Natural killer cell (primary cell): ENCODE measurements around the gene ROR1. TPM values are rescaled to one million over a fixed set of nuclear protein-coding genes. Genes with fewer than 3 reads are reported as not detected.

ENCODE experiments used
- ATAC-seq, 3 donors: fragments of 150-1000 bp in 2 of 3; fragments of 200-7000 bp in 1 of 3; cut with Tn5 transposase; 1 replicate in 1 of 3; 2 replicates in 2 of 3; pipeline ENCODE4 v1.10.0; 2021; ENCODE audit warnings: mild to moderate bottlenecking in 2 of 3, moderate library complexity in 2 of 3
- DNase-seq, 2 donors: peaks; one replicate each; pipeline versions ENCODE4 v3.0.0 to v3.0.0-alpha.2; 2013 to 2021; ENCODE audit warnings: mixed read lengths in 1 of 2
- H3K27ac ChIP-seq: one replicate; pipeline ENCODE4 v1.5.1; 2013; ENCODE audit warnings: mild to moderate bottlenecking, low read length
- H3K27me3 ChIP-seq: one replicate; pipeline ENCODE4 v1.6.1; 2013; ENCODE audit warnings: low read length; ENCODE audit not compliant: control insufficient read depth, insufficient read depth
- H3K36me3 ChIP-seq: one replicate; pipeline ENCODE4 v1.6.1; 2013; ENCODE audit warnings: low read length; ENCODE audit not compliant: control insufficient read depth, insufficient read depth
- H3K4me1 ChIP-seq: one replicate; pipeline ENCODE4 v1.6.1; 2013; ENCODE audit warnings: low read length; ENCODE audit not compliant: control insufficient read depth, insufficient read depth
- H3K4me3 ChIP-seq: one replicate; pipeline ENCODE4 v1.5.1; 2013; ENCODE audit warnings: low read length
- H3K9me3 ChIP-seq: one replicate; pipeline ENCODE4 v1.6.1; 2013; ENCODE audit warnings: low read length; ENCODE audit not compliant: control insufficient read depth, insufficient read depth
- H3K27ac Mint-ChIP-seq, 2 donors: one replicate each; pipeline ENCODE4 v1.8.0; 2022; ENCODE audit warnings: mild to moderate bottlenecking in 2 of 2, mixed read lengths in 2 of 2, moderate library complexity in 1 of 2
- H3K27me3 Mint-ChIP-seq, 2 donors: one replicate each; pipeline ENCODE4 v1.8.0; 2022; ENCODE audit warnings: low read depth in 2 of 2, mixed read lengths in 2 of 2
- H3K36me3 Mint-ChIP-seq: one replicate; pipeline ENCODE4 v1.8.0; 2022; ENCODE audit warnings: mixed read lengths
- H3K4me1 Mint-ChIP-seq, 2 donors: one replicate each; pipeline ENCODE4 v1.8.0; 2022; ENCODE audit warnings: mixed read lengths in 2 of 2
- H3K4me3 Mint-ChIP-seq: one replicate; pipeline ENCODE4 v1.8.0; 2022; ENCODE audit warnings: mild to moderate bottlenecking, moderate library complexity, mixed read lengths
- H3K9me3 Mint-ChIP-seq, 2 donors: one replicate each; pipeline ENCODE4 v1.8.0; 2022; ENCODE audit warnings: mixed read lengths in 2 of 2
- CTCF ChIP-seq: fragments of 200-600 bp; IDR thresholded peaks from one replicate; pipeline ENCODE4 v1.8.0; 2022; ENCODE audit warnings: antibody characterized with exemption
- WGBS: methylation state at CpG from one replicate; pipeline ENCODE4 v1.1.7; 2013; ENCODE audit warnings: missing lambda C conversion rate; ENCODE audit not compliant: insufficient coverage; 5-methylcytosine and 5-hydroxymethylcytosine counted together
- intact Hi-C: fragments of 100-400 bp; cut with micrococcal nuclease; formaldehyde crosslinking; loops from one replicate; pipeline ENCODE4 v1.14.2; 2022
- total RNA-seq, 4 donors: library from RNA; stranded (reverse); fragments of 120-200 nt in 1 of 4; gene quantifications; one replicate each; pipeline versions ENCODE4 v1.2.3 to v1.2.4, GENCODE V29; 2013 to 2022

Gene ROR1
- total RNA-seq, 3 donors from 2014 or later (not counting 1 experiment from before 2014, with no cell fraction given): 0.05 to 0.35 (median 0.27) TPM

- ATAC-seq: no peak
- Histone ChIP-seq H3K36me3 (no peaks in the 10 kb centered on the region), H3K27me3 (no peaks in the 10 kb centered on the region), H3K4me3 (no peak overlapping the region), H3K27ac (no peak overlapping the region), H3K9me3 (peaks cover 5% of the 10 kb centered on the region), H3K4me1 (peaks cover 8% of the 10 kb centered on the region)
- Mint-ChIP-seq H3K9me3 (no peaks in the 10 kb centered on the region), H3K4me1 (peaks cover 35 to 45% of the 10 kb centered on the region in 2 donors), H3K4me3 (no peak overlapping the region), H3K27me3 (peaks cover under 1 to 2% of the 10 kb centered on the region in 2 donors), H3K27ac (no peak overlapping the region), H3K36me3 (no peaks in the 10 kb centered on the region)
- DNase-seq: no peak
- intact Hi-C loops: no loop called here
- TF ChIP-seq CTCF: no peak
These were observed 30.0 kb upstream of the ROR1 start for GRCh38 chr1:63743781-63744180.

- 75% methylated on average over 12 of the region's 12 CpGs for WGBS
- H3K27ac Mint-ChIP-seq: peak overlapping the region in 1 of 2 donors; percentile 32
These were observed 27.5 kb upstream of the ROR1 start for GRCh38 chr1:63746129-63746864.

GRCh38 chr1:63747445-63747844 lies 26.4 kb upstream of the ROR1 start:
- no peaks in the 10 kb centered on the region for H3K36me3 Mint-ChIP-seq
- no peak overlapping the region for H3K4me3 Mint-ChIP-seq

More at GRCh38 chr1:63746129-63746864, 27.5 kb upstream of the ROR1 start:
- Mint-ChIP-seq H3K9me3 (no peaks in the 10 kb centered on the region), H3K4me3 (no peak overlapping the region), H3K4me1 (peaks cover 35 to 43% of the 10 kb centered on the region in 2 donors), H3K27me3 (peaks cover 3 to 7% of the 10 kb centered on the region in 2 donors), H3K36me3 (no peaks in the 10 kb centered on the region)
- TF ChIP-seq CTCF: no peak
- DNase-seq (no peak), ATAC-seq (no peak)
- intact Hi-C loops: no loop called here
- H3K36me3 ChIP-seq: no peaks in the 10 kb centered on the region
- H3K9me3 ChIP-seq: peaks cover 5% of the 10 kb centered on the region
- H3K4me3 ChIP-seq: no peak overlapping the region
- H3K27ac ChIP-seq: no peak overlapping the region
- H3K4me1 ChIP-seq: peaks cover 8% of the 10 kb centered on the region
- no peaks in the 10 kb centered on the region for H3K27me3 ChIP-seq

More at GRCh38 chr1:63747445-63747844, 26.4 kb upstream of the ROR1 start:
- H3K4me3 ChIP-seq: no peak overlapping the region
- no peaks in the 10 kb centered on the region for H3K27me3 ChIP-seq
- peaks cover 8% of the 10 kb centered on the region for H3K4me1 ChIP-seq
- no peak overlapping the region for H3K27ac Mint-ChIP-seq
- 86% methylated on average over 6 of the region's 6 CpGs for WGBS
- intact Hi-C loops: no loop called here
- no peaks in the 10 kb centered on the region for H3K36me3 ChIP-seq
- TF ChIP-seq CTCF: no peak
- peaks cover 26 to 31% of the 10 kb centered on the region in 2 donors for H3K4me1 Mint-ChIP-seq
- no peaks in the 10 kb centered on the region for H3K9me3 Mint-ChIP-seq
- H3K9me3 ChIP-seq: peaks cover 5% of the 10 kb centered on the region
- ATAC-seq (no peak), DNase-seq (no peak)
- no peak overlapping the region for H3K27ac ChIP-seq
- peaks cover 3 to 7% of the 10 kb centered on the region in 2 donors for H3K27me3 Mint-ChIP-seq
